Neural progenitor cell (in vitro differentiated cells): ENCODE data around the gene GRIN3B.

Experiments used
- CTCF ChIP-seq: fragments of 200-600 bp; sonication (generic); IDR thresholded peaks from 2 replicates; pipeline ENCODE4 v1.5.1; 2017; ENCODE audit warnings: antibody characterized with exemption, mild to moderate bottlenecking
- EZH2 ChIP-seq: fragments of 200-600 bp; sonication (generic); IDR thresholded peaks from 2 replicates; pipeline ENCODE4 v1.6.1; 2017; ENCODE audit warnings: antibody characterized with exemption, mild to moderate bottlenecking, moderate library complexity

- TF ChIP-seq CTCF (no peak), EZH2 (no peak)
These were observed 51.6 kb downstream of the GRIN3B start for GRCh38 chr19:1051791-1052190.
